AG04449 (cell line): ENCODE data around the gene FAM78B.

Experiments used
- CTCF ChIA-PET: fragments of 350-600 bp; formaldehyde crosslinking; extraction: SDS; loops from one replicate; lab custom pipeline; 2021; ENCODE audit warnings: antibody characterized with exemption; lab: Yijun Ruan, JAX
- POLR2A ChIA-PET: fragments of 400-600, 350-600 bp; formaldehyde crosslinking; extraction: SDS; loops from one replicate; lab custom pipeline; 2020; ENCODE audit warnings: antibody characterized with exemption, inconsistent platforms; lab: Yijun Ruan, JAX
- DNase-seq: peaks from one replicate; pipeline ENCODE4 v3.0.0-alpha.2; 2010; ENCODE audit warnings: low read depth, low spot score
- H3K4me3 ChIP-seq: 2 replicates; pipeline ENCODE4 v1.5.1; 2011; ENCODE audit warnings: low read depth, mild to moderate bottlenecking, control low read depth, low read length
- TF ChIP-seq, protein P1 (sequence below): IDR thresholded peaks from one replicate; pipeline ENCODE4 v1.5.1; 2011; ENCODE audit warnings: mild to moderate bottlenecking, moderate library complexity, low read length, control low read depth, inconsistent platforms; ENCODE audit not compliant: insufficient read depth; ENCODE audit errors: missing control alignments

The FAM78B gene

DNA sequence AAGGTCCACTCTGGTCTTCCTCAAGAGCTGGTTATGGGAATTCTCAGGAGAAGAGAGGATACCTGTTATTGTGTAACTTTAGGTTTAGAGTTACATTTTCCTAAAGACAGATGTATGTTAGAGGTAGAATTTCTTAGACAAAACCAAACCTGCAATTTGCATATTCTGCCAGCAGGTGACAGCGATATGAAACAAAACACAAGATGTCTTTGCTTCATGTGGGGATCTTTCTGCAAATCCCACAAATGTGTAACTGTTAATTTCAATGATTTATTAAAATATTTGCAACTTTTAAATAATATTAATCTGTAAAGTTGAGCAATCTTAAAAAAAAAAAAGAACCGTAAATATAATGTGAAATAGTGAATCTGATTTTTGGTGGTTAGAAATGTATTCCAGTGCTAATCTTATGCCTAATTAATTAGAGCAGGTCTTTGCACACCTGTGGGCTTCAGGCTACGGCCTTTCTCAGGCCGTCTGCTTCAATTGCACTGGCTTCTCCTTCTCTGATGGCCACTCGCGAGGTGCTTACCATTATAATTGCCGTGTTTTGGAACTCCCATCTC, 33.4 kb downstream of the FAM78B start:
- ChIA-PET POLR2A (no interaction called here), CTCF (no interaction called here)
- TF ChIP-seq, protein P1, sequence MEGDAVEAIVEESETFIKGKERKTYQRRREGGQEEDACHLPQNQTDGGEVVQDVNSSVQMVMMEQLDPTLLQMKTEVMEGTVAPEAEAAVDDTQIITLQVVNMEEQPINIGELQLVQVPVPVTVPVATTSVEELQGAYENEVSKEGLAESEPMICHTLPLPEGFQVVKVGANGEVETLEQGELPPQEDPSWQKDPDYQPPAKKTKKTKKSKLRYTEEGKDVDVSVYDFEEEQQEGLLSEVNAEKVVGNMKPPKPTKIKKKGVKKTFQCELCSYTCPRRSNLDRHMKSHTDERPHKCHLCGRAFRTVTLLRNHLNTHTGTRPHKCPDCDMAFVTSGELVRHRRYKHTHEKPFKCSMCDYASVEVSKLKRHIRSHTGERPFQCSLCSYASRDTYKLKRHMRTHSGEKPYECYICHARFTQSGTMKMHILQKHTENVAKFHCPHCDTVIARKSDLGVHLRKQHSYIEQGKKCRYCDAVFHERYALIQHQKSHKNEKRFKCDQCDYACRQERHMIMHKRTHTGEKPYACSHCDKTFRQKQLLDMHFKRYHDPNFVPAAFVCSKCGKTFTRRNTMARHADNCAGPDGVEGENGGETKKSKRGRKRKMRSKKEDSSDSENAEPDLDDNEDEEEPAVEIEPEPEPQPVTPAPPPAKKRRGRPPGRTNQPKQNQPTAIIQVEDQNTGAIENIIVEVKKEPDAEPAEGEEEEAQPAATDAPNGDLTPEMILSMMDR = no peak
- no peak for DNase-seq
- no peak overlapping the region for H3K4me3 ChIP-seq

DNA sequence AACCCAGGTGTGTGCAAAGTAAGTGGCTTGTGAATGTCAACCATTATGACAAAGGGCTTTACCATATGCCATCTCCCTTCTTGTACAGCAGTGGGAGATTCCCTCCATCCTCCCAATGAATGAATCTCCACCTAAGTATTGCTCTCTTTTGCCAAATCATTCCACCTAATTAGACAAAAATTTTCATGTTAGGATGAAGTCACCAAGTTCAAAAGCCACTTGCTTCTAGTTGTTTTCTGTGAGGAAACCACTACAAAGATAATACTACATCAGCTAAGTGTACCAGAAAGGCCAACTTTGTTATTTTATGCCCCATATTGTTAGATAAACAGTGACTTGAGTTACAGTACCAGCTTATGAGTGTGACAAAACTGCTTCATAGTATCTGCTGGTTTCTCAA, 34.3 kb downstream of the FAM78B start:
- no peak overlapping the region for H3K4me3 ChIP-seq
- TF ChIP-seq, protein P1 = no peak
- DNase-seq = no peak
- ChIA-PET POLR2A (no interaction called here), CTCF (no interaction called here)

DNA sequence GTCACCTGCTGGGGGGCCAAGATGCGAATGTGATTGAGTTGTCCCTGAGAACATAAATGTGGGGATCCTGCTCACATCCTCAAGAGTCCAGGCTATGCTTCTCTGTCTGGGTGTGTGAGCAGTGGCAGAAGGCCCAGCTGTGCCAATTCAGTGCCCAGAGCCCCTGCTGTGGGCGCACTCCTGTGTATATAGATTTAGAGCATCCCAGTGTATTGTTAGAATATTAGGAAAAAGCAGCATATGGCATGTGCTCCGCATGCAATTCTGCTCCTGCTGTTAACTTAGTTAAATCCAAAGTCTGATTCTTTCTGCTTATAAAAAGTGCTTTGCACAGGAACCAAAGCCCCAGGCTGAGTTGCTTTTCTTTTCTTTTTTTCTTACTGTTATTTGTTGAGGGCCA, 37.8 kb downstream of the FAM78B start:
- ChIA-PET POLR2A (no interaction called here), CTCF (no interaction called here)
- DNase-seq = no peak
- no peak overlapping the region for H3K4me3 ChIP-seq
- TF ChIP-seq, protein P1 = no peak

DNA sequence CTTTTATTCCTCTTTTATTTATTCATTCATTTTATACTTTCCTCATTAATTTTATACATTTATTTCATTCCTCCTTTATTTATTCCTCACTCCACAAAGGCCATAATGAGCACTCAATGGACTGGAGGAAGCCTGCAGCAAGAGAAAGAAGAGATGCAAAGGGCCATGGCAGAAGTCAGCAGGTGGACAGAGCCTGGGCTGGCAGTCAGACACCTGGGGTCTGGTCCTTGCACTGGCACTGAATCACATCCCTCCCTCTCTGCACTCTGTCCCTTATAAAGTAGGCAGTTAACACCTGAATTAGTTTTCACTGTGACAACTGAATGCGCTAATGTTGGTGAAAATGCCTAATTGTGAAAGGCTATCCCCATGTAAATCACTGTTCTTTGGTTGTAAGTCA, 38.6 kb downstream of the FAM78B start:
- CTCF ChIA-PET = no interaction called here
- POLR2A ChIA-PET = no interaction called here
- H3K4me3 ChIP-seq = no peak overlapping the region
- TF ChIP-seq, protein P1 = no peak
- DNase-seq = no peak

DNA sequence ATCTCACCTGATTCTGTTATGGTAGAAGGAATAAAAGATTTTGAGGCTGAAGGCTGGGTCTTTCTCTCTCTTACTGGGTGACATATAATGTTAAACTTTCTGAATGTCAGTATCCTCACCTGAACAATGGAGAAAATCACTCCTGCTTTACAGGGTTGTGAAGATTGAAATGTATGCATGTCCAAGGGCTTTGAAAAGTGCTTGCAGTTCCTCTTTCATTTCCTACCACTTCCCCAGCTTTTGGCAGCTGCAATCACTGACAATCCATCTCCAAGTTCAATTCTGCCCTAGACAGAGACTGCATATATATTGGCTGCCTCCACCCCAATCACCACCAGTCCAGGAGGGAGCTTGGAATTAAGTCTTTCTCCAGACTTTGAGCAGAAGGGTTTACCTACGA, 39.8 kb downstream of the FAM78B start:
- TF ChIP-seq, protein P1 = no peak
- POLR2A ChIA-PET = no interaction called here
- H3K4me3 ChIP-seq = no peak overlapping the region
- CTCF ChIA-PET = no interaction called here
- no peak for DNase-seq

DNA sequence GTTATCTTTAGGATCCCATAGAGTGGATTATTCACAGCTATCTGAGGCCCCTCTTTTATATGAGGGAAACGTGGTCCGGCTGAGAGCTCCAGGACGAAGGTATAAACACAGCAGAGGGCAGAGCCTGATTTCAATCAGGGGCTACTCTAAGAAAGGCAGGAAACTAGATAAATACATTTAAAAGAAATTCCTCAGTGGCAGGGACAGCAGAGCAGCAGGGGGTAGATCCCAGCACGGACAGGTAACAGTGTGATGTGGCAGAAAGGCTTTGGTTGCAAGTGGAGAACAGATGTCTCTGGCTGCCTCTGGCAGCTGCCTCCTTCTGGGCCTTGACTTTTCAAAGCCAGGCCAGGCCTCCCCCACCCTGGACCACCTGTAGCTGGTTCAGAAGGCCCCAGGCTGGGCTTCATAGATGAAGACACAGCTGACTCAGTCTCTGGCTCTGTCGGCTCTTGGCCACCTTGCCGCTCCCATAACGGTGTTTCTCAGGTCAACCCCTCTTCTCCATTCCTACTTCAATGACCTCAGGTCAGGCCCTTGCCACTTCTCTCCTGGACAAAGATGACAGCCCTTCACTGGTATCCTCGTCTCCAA, 43.8 kb downstream of the FAM78B start:
- TF ChIP-seq, protein P1 = no peak
- no peak overlapping the region for H3K4me3 ChIP-seq
- ChIA-PET POLR2A (no interaction called here), CTCF (no interaction called here)
- no peak for DNase-seq
